ENCODE results near the gene PPIL3.

DNA sequence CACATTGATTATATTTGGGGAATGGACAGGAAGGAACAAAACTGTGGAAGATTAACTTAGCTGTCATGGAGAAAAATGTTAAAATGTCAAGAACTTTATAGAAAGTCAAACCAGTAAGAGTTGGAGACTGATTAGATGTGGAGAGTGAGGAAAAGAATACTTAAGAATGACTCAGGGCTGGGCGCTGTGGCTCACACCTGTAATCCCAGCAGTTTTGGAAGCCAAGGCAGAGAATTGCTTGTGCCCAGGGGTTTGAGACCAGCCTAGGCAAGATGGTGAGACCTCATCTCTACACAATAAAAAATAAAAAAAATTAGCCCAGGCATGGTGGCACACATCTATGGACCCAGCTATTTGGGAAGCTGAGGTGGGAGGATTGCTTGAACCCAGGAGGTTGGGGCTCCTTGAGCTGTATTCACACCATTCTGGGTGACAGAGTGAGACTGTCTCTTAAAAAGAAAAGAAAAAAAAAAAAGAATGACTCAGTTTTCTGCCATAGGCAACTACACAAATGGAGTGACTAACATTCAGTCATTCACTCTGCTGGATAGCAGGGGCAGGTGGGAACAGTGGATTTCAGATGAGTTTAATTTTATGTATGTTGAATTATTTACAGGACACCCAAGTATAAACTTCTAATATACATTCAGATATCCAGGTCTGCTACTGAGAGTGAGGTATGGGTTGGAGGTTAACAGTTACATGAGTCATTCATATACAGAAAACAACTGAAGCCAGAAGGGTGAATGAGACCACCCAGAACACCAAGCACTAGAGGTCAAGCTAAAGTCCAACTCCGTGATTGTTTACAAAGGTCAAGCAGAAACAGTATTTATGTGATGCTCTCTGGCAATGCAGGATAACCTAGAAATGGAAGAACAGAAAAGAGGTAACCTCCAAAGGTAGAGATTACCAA, 40.7 kb upstream of the PPIL3 start:
- TF ChIP-seq, protein P1, sequence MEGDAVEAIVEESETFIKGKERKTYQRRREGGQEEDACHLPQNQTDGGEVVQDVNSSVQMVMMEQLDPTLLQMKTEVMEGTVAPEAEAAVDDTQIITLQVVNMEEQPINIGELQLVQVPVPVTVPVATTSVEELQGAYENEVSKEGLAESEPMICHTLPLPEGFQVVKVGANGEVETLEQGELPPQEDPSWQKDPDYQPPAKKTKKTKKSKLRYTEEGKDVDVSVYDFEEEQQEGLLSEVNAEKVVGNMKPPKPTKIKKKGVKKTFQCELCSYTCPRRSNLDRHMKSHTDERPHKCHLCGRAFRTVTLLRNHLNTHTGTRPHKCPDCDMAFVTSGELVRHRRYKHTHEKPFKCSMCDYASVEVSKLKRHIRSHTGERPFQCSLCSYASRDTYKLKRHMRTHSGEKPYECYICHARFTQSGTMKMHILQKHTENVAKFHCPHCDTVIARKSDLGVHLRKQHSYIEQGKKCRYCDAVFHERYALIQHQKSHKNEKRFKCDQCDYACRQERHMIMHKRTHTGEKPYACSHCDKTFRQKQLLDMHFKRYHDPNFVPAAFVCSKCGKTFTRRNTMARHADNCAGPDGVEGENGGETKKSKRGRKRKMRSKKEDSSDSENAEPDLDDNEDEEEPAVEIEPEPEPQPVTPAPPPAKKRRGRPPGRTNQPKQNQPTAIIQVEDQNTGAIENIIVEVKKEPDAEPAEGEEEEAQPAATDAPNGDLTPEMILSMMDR (conservative IDR thresholded peaks at IDR 0.05), result no peak
- no peak for TF ChIP-seq ZFX (IDR thresholded peaks at IDR 0.05)

Measured in C4-2B (cell line).